GM18508 (cell line): ENCODE measurements around the gene MAP6.
"Not testable (repeated sequence)": the region's sequence is repeated elsewhere in the genome, so short reads cannot be mapped to it uniquely, and the experiment has no call there.

Experiments
- ATAC-seq: cut with Tn5 transposase; IDR thresholded peaks from one replicate; pipeline ENCODE4 v1.9.1; 2021; ENCODE audit warnings: moderate number of reproducible peaks; ENCODE audit not compliant: insufficient read depth, unreplicated experiment

The MAP6 gene

DNA sequence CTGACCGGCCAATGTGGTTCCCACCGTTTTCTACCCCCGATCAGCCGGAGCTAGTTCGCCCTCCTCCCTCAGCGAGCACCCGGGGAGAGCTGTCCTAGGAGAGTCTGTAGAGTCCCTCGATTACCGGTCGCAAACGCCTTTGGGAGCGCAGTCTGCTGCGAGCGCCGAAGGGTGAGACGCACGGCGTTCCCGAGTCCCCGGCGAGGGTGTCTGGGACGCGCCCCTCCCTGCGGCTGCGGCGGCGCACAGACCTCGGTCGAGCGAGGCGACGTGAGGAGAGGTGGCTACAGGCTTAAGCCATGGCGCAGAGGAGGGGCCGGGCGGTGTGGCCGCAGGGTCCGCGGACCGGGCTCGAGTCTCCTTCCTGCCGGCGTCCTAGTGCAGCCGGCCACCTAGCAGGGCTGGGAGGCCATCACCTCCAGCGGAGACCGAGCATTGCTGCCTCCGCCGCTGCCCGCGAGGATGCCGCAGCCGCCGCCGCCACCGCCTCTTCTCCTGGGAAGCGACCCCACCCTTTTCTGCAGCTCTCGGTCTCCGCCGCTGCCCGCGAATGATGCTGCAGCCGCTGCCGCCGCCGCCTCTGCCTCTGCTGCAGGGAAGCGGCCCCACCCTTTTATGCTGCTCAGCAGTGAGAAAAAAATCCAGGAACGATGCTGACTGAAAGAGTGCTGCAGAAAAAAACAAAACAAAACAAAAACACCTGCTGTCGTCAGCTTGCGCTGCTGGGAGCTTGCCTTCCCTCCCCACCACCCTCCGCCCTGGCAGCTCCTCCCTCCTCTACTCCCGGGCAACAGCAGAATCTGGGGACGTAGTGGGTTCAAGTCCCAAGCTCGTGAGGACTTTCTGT lies at the start of gene MAP6:
Gene MAP6 (minus strand): TSS at position 588 of the 847 bp plus-strand sequence. CDS start 669 bp downstream, outside the sequence.
- ATAC-seq, result no peak

GRCh38 chr11:75717608-75718418 lies 49.0 kb upstream of the MAP6 start, which contains the start of gene MOGAT2:
Gene MOGAT2, plus strand, starts transcription at chr11:75717838. Its CDS starts 51 bp downstream, at chr11:75717889.
- no peak for ATAC-seq

DNA sequence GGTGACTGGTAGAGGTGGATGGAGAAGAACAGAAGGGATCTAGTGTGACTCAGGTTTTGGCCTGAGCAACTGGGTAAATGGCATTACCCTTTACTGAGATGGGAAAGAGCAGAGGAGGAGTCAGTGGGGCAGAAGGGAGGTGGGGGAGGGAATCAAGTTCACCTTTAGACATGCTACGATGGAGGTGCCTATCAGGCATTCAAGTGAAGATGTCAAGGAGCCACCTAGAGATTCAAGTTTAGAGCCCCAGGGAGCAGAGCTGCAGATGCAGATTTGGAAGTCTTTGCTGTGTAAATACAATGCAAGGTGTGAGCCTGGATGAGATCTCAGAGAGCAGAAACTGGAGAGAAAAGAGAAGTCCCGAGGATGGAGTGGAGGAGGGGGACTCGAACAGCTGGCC lies 47.8 kb upstream of the MAP6 start:
- no peak for ATAC-seq

DNA sequence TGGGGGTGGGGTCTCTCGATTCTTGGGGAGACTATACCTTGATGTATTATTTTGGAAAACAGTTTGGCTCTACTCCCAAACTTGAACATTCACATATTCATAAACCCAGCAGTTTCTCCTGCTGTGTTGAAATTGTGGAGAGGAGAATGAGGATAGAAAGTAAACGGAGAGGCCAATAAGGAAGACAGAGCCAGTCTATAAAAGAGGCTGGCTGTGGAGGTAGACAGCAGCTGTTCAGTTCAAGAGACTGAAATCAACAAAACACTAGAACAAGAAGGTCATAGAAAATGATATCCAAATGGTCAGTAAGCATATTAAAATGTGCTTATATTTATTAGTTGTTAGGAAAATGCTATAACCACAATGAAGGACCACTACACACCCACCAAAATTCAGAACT lies 46.9 kb upstream of the MAP6 start:
- no peak for ATAC-seq

GRCh38 chr11:75714211-75714610 lies 45.4 kb upstream of the MAP6 start:
- no peak for ATAC-seq

DNA sequence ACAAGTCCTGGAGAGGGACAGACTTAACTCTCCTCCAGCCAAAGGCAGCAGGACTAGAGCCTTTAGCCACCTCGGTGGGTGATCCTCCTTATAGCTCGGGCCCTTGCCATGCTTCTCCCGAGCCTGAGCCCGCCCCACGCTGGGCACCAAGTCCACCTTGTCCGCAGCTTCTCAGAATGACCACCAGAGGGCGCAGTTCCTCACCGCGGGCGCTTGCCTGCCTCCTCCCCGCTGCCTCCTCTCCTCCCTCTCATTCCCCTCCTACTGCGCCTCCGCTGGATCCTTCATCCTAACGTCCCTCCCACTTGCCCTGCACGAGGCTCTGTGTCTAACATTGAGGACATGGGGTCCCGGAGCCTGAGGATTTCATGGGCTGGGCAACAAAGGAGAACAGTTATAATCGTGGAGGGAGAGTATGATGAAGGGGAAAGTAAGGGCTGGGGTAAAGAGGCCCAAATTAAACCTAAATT lies 37.5 kb upstream of the MAP6 start:
- ATAC-seq, result no peak

DNA sequence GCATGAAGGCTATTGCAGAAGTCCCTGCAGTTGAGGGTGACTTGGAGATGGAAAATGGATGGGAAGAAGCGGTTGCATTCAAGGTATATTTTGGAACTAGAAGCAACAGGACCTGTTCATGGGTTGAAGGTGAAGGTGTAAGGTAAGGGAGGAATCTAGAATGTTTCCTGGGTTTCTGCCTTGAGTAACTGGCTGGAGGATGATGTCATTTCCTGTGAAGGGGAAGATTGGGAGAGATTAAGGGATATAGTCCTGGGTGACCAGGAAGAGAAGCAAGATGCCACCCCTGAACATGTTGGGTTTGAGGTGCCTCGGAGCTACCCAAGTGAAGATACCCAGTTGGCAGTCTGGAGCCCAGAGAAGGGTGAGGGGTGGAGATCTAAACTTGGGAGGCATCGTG lies 36.7 kb upstream of the MAP6 start:
- ATAC-seq, result no peak

GRCh38 chr11:75703695-75704237 lies 34.9 kb upstream of the MAP6 start:
- no peak for ATAC-seq

DNA sequence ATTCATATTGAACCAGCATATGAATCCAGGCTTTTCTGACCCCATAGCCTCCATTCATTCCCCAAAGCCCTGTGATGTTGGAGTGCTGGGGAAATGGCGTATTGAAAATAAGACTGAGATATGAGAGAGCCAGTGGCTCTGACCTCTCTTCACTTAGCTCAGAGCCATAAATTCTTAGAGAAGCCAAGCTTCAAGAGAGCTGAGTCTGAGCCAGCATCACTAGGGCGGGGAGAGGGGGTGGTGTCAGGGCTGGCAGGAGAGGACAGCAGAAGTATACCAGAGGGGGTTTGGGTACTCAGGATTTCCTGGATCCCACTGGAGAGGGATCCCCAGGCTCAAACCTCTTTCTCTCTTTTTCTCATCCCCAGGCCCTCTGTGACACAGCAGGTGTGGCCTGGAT lies 32.1 kb upstream of the MAP6 start:
- no peak for ATAC-seq

- ATAC-seq, result no peak
Observed at GRCh38 chr11:75697906-75698581, 29.2 kb upstream of the MAP6 start.

GRCh38 chr11:75691804-75692203 lies 23.0 kb upstream of the MAP6 start:
- ATAC-seq, result no peak

DNA sequence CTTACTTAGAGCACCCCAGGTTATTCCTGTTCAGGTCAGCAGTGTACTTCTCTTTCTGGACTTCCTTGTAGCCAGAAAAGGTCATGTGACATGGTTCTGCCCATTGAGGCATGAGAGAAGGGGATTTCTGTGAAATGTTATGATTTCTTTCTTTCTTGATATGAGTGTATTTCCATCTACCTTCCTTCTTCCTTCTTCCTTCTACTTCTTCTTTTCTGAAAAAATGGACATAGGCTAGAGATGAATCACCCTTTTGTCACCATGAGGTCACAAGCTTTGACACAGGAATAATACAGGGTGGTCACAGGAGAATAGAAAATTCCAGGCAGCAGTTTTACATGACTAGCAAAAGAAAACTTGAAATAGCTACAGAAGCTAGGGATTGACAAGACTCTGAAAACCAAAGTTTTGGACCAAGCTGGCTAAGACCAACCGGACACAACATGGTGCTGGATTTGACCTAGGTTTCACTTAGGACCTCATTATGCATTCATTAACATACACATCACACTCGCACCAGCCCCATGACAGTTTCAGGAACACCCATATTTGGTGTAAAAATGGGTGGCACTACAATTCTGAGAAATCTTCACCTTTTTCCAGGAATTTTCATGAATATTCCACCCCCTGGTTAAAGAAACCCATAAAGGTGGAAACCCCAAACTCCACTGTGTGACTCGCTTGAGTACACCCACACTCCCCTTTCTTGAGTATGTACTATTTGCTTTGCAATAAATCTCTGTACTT lies 21.2 kb upstream of the MAP6 start:
- peak; percentile 51 for ATAC-seq

- not testable (repeated sequence) for ATAC-seq
Observed at GRCh38 chr11:75683856-75684255, 15.0 kb upstream of the MAP6 start.

GRCh38 chr11:75679566-75679965 lies 10.7 kb upstream of the MAP6 start:
- no peak for ATAC-seq

DNA sequence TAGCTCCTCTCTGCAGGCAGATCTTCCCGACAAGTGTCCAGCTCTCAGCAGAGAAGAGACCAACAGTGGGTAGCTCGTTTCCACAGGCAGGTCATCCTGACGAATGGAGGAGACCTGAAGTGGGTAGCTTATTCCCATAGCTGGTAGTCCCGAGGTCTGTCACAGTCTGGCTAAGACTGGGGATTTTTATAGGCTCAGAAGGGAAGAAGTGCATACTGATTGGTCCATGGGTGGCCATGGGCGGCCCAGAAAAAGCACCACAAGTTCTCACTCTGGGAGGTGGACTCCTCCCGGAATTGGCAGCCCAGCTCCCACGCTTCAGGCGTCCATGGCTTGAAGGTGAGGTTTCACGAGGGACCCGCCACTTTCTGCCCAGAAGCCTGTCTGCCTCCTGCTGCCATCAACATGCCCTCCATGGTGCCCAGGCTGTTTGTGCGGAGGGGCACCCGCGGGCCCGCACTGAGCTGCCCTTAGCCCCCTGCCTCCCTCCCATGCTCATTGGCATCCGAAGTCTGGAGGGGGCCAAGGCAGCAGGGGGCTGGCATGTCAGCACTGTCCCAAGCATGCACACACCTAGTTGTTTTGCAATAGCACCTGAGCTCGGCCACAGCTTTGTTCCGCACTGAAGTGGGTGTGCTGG lies 9.9 kb upstream of the MAP6 start:
- ATAC-seq, result no peak

GRCh38 chr11:75677909-75678308 lies 9.1 kb upstream of the MAP6 start:
- ATAC-seq, result no peak

GRCh38 chr11:75677275-75677674 lies 8.4 kb upstream of the MAP6 start:
- no peak for ATAC-seq

GRCh38 chr11:75673977-75674582 lies 5.2 kb upstream of the MAP6 start:
- ATAC-seq, result no peak
